A549 (cell line): ENCODE measurements around the gene TBX1. TPM values are rescaled to one million over a fixed set of nuclear protein-coding genes. Genes with fewer than 3 reads are reported as not detected.
A peak's percentile ranks its signal among the peaks of the same experiment; 100 is the strongest.

Experiments
- ATAC-seq, 2 experiments: fragments of 200-7000 bp in 1 of 2; fragments of >200 bp in 1 of 2; cut with Nextera tagmentation in 1 of 2; cut with Tn5 transposase in 1 of 2; 3 replicates each; pipeline versions ENCODE4 v1.8.0 to v1.9.1; 2018 to 2020; ENCODE audit warnings: mild to moderate bottlenecking in 1 of 2, moderate library complexity in 1 of 2
- CTCF ChIA-PET: fragments of 300-600 bp; sonication (Branson Sonifier 250); formaldehyde crosslinking; extraction: SDS; loops from one replicate; lab custom pipeline; 2021; ENCODE audit warnings: antibody characterized with exemption, inconsistent platforms; lab: Yijun Ruan, JAX
- POLR2A ChIA-PET: fragments of 350-600 bp; formaldehyde crosslinking; extraction: SDS; loops from one replicate; lab custom pipeline; 2021; ENCODE audit warnings: antibody characterized with exemption, inconsistent platforms; lab: Yijun Ruan, JAX
- DNase-seq, 2 experiments: peaks; one replicate each; pipeline versions ENCODE4 v3.0.0 to v3.0.0-alpha.2; 2011 to 2016; ENCODE audit warnings: low read depth in 1 of 2, low spot score in 1 of 2
- FAIRE-seq: peaks from 2 replicates; lab custom pipeline; 2011; peaks lifted over from hg19 to GRCh38; lab: Jason Lieb, UNC
- H3K27ac ChIP-seq, 2 experiments: fragments of >200 bp; sonication (Bioruptor Twin); formaldehyde crosslinking; 3 replicates each; pipeline ENCODE4 v1.5.1; 2016 to 2017
- H3K4me1 ChIP-seq: fragments of >200 bp; sonication (Bioruptor Twin); formaldehyde crosslinking; 3 replicates; pipeline ENCODE4 v1.6.1; 2016
- H3K4me2 ChIP-seq: fragments of >200 bp; sonication (Bioruptor Twin); formaldehyde crosslinking; 3 replicates; pipeline ENCODE4 v1.6.1; 2016
- H3K4me3 ChIP-seq: fragments of >200 bp; sonication (Bioruptor Twin); formaldehyde crosslinking; 3 replicates; pipeline ENCODE4 v1.5.1; 2016
- H3K9me3 ChIP-seq: fragments of >200 bp; sonication (Bioruptor Twin); formaldehyde crosslinking; 3 replicates; pipeline ENCODE4 v1.6.1; 2016
- ATOH8 ChIP-seq: fragments of 250-450 bp; sonication (Bioruptor Pico); IDR thresholded peaks from 2 replicates; pipeline ENCODE4 v1.5.0; 2020; ENCODE audit warnings: low read depth, mild to moderate bottlenecking, moderate library complexity
- BCL3 ChIP-seq: fragments of >200 bp; sonication (Bioruptor Twin); formaldehyde crosslinking; IDR thresholded peaks from 3 replicates; pipeline ENCODE4 v1.6.1; 2016
- CEBPB ChIP-seq, 2 experiments: fragments of >200 bp in 1 of 2; sonication (Bioruptor Twin) in 1 of 2; formaldehyde crosslinking in 1 of 2; IDR thresholded peaks; 2 replicates each; pipeline ENCODE4 v1.6.1; 2012 to 2016
- CHD4 ChIP-seq: fragments of 200-600 bp; sonication (generic); IDR thresholded peaks from 2 replicates; pipeline ENCODE4 v1.6.1; 2016; ENCODE audit warnings: antibody characterized with exemption, mild to moderate bottlenecking, borderline replicate concordance
- CTCF ChIP-seq: fragments of >200 bp; sonication (Bioruptor Twin); formaldehyde crosslinking; IDR thresholded peaks from 3 replicates; pipeline ENCODE4 v1.5.1; 2016
- EP300 ChIP-seq, 2 experiments: fragments of >200 bp; sonication (Bioruptor Twin); formaldehyde crosslinking; IDR thresholded peaks; 2 replicates in 1 of 2; 3 replicates in 1 of 2; pipeline ENCODE4 v1.6.1; 2016 to 2017
- ESRRA ChIP-seq: fragments of 150-350 bp; IDR thresholded peaks from 2 replicates; pipeline ENCODE4 v1.6.1; 2014; ENCODE audit warnings: mild to moderate bottlenecking, low read length, borderline replicate concordance
- FOSL2 ChIP-seq, 2 experiments: fragments of 450-650 bp in 1 of 2; fragments of >200 bp in 1 of 2; sonication (Bioruptor Twin) in 1 of 2; formaldehyde crosslinking; IDR thresholded peaks; 2 replicates each; pipeline versions ENCODE4 v1.5.0 to v1.6.1; 2016 to 2020; ENCODE audit warnings: mild to moderate bottlenecking in 1 of 2, moderate library complexity in 1 of 2
- GATA3 ChIP-seq: IDR thresholded peaks from 2 replicates; pipeline ENCODE4 v1.6.1; 2012; ENCODE audit warnings: borderline replicate concordance
- HDAC2 ChIP-seq: fragments of 200-600 bp; sonication (generic); IDR thresholded peaks from 2 replicates; pipeline ENCODE4 v1.6.1; 2016
- HES2 ChIP-seq: fragments of >200 bp; sonication (Bioruptor Twin); formaldehyde crosslinking; IDR thresholded peaks from 2 replicates; pipeline ENCODE4 v1.6.1; 2016
- HEYL ChIP-seq: fragments of 250-450 bp; sonication (Bioruptor Pico); IDR thresholded peaks from 2 replicates; pipeline ENCODE4 v1.8.0; 2021; ENCODE audit warnings: mild to moderate bottlenecking, moderate library complexity
- HOXA7 ChIP-seq: fragments of 250-450 bp; sonication (Bioruptor Pico); IDR thresholded peaks from 2 replicates; pipeline ENCODE4 v1.5.0; 2020; ENCODE audit warnings: mild to moderate bottlenecking, moderate library complexity
- HOXB13 ChIP-seq: fragments of 250-450 bp; sonication (Bioruptor Pico); IDR thresholded peaks from 2 replicates; pipeline ENCODE4 v1.5.0; 2020; ENCODE audit warnings: low read depth, mild to moderate bottlenecking, moderate library complexity
- JUN ChIP-seq, 2 experiments: fragments of >200 bp; sonication (Bioruptor Twin); formaldehyde crosslinking; IDR thresholded peaks; 2 replicates in 1 of 2; 3 replicates in 1 of 2; pipeline ENCODE4 v1.6.1; 2016 to 2017
- MAZ ChIP-seq: fragments of 150-350 bp; IDR thresholded peaks from 2 replicates; pipeline ENCODE4 v1.6.1; 2014; ENCODE audit warnings: antibody characterized with exemption, low read depth, low read length, borderline replicate concordance
- POLR2A ChIP-seq: IDR thresholded peaks from 2 replicates; pipeline ENCODE4 v1.6.1; 2012; ENCODE audit warnings: mild to moderate bottlenecking, low read length
- RARB ChIP-seq: fragments of 250-450 bp; sonication (Bioruptor Pico); IDR thresholded peaks from 2 replicates; pipeline ENCODE4 v1.8.0; 2021; ENCODE audit warnings: mild to moderate bottlenecking, moderate library complexity
- REST ChIP-seq: fragments of 200-600 bp; sonication (generic); IDR thresholded peaks from 2 replicates; pipeline ENCODE4 v1.6.1; 2016; ENCODE audit warnings: antibody characterized with exemption, mild to moderate bottlenecking, moderate library complexity
- TFCP2L1 ChIP-seq: fragments of 250-450 bp; sonication (Bioruptor Pico); IDR thresholded peaks from 2 replicates; pipeline ENCODE4 v1.5.0; 2021; ENCODE audit warnings: mild to moderate bottlenecking
- ZSCAN20 ChIP-seq: fragments of 250-450 bp; sonication (Bioruptor Pico); IDR thresholded peaks from 2 replicates; pipeline ENCODE4 v1.8.0; 2022; ENCODE audit warnings: mild to moderate bottlenecking, moderate library complexity
- WGBS: methylation state at CpG from one replicate; pipeline ENCODE4 v1.1.6; 2017; ENCODE audit errors: missing lambda C conversion rate; 5-methylcytosine and 5-hydroxymethylcytosine counted together
- polyA minus RNA-seq: library from RNA; depleted of rRNA, polyadenylated mRNA; stranded (reverse); fragments of >200 nt; gene quantifications from 2 replicates; pipeline ENCODE4 v1.2.3, GENCODE V29; 2011; rRNA and poly(A)+ RNA removed
- polyA plus RNA-seq, 4 experiments: library from polyadenylated mRNA; depleted of rRNA in 3 of 4; stranded (reverse); fragments of >200 nt; fragmentation: RNase III in 1 of 4; extraction: RNeasy Plus Mini Kit Qiagen cat#74134 plus additional on column Dnase treatment in 1 of 4; gene quantifications; 2 replicates in 3 of 4; 3 replicates in 1 of 4; pipeline ENCODE4 v1.2.3, GENCODE V29; 2011 to 2017

TBX1 gene
- 0.30 and 0.66 TPM in 2 replicates for polyA plus RNA-seq (2011; rRNA removed)
- polyA plus RNA-seq (2012; cell fraction: cytosol; rRNA removed) = 2.2 and 3.6 TPM in 2 replicates
- 9.3 and 10.3 TPM in 2 replicates for polyA plus RNA-seq (2012; cell fraction: nucleus; rRNA removed)
- polyA plus RNA-seq (2017; fragmentation: RNase III; extraction: RNeasy Plus Mini Kit Qiagen cat#74134 plus additional on column Dnase treatment) = 2.8 to 3.0 TPM (median 2.9 TPM) in 3 replicates
- polyA minus RNA-seq = 0.95 and 1.8 TPM in 2 replicates

GRCh38 chr22:19760058-19760950, at the start of gene TBX1:
TSS of gene TBX1 (plus strand) at chr22:19760778. CDS start at chr22:19760844, 66 bp downstream.
- CTCF ChIA-PET = interaction anchor here (6.2 kb wide), 1 partner anchor 152 kb away, joined by 62 read pairs; no protein-coding TSS in a partner anchor
- H3K9me3 ChIP-seq = no peaks in the 10 kb centered on the region
- peak within 1 kb of the TSS; percentile 36 for H3K4me3 ChIP-seq
- H3K4me1 ChIP-seq = peaks cover 4% of the 10 kb centered on the region; the same call in 1 of the 3 replicates
- TF ChIP-seq ESRRA = no peak
- no peak for TF ChIP-seq HOXA7 (CRISPR knock-in tag)
- TF ChIP-seq CHD4 = no peak
- TF ChIP-seq EP300 (IDR thresholded peaks at IDR 0.05) = no peak
- no peak for TF ChIP-seq TFCP2L1 (CRISPR knock-in tag)
- peak; percentile 63 for TF ChIP-seq POLR2A
- H3K4me2 ChIP-seq = peak within 1 kb of the TSS; percentile 59
- DNase-seq (no peak), FAIRE-seq (no peak), ATAC-seq (no peak)
- H3K27ac ChIP-seq = peak within 1 kb of the TSS; percentile 65 to 90
- 20% methylated on average over 25 of the region's 79 CpGs for WGBS
- POLR2A ChIA-PET = no interaction called here

GRCh38 chr22:19713245-19713644, 47.3 kb upstream of the TBX1 start:
- Histone ChIP-seq H3K4me2 (no peak overlapping the region), H3K27ac (no peak overlapping the region), H3K4me3 (no peak overlapping the region), H3K4me1 (peaks cover 5% of the 10 kb centered on the region; the same call in 1 of the 3 replicates), H3K9me3 (no peaks in the 10 kb centered on the region)
- ChIA-PET POLR2A (no interaction called here), CTCF (interaction anchor here (1.2 kb wide), 1 partner anchor 11 kb away, joined by 3 read pairs; no protein-coding TSS in a partner anchor)
- no peak for TF ChIP-seq HOXB13 (CRISPR knock-in tag)
- no peak for TF ChIP-seq ZSCAN20
- TF ChIP-seq JUN (IDR thresholded peaks at IDR 0.05) = no peak
- TF ChIP-seq HDAC2 = no peak
- no peak for TF ChIP-seq BCL3
- TF ChIP-seq MAZ = no peak
- TF ChIP-seq ATOH8 = no peak
- ATAC-seq (no peak), FAIRE-seq (no peak), DNase-seq (no peak)
- 92% methylated on average over 9 of the region's 13 CpGs for WGBS

- Histone ChIP-seq H3K4me1 (peaks cover 8% of the 10 kb centered on the region; the same call in 1 of the 3 replicates), H3K9me3 (no peaks in the 10 kb centered on the region), H3K4me2 (peak overlapping the region; percentile 99), H3K27ac (peak overlapping the region; percentile 62 to 90), H3K4me3 (peak overlapping the region; percentile 63)
- FAIRE-seq (no peak), DNase-seq (no peak), ATAC-seq (peak; percentile 19 to 45; a peak in 4 of 6 replicates)
- 82% methylated on average over 14 of the region's 38 CpGs for WGBS
- POLR2A ChIA-PET = no interaction called here
- TF ChIP-seq MAZ (no peak), REST (no peak), TFCP2L1 (CRISPR knock-in tag) (no peak), GATA3 (no peak), CTCF (no peak), ATOH8 (no peak), HES2 (no peak), HEYL (CRISPR knock-in tag) (no peak), FOSL2 (IDR thresholded peaks at IDR 0.05) (no peak), FOSL2 (CRISPR knock-in tag; IDR thresholded peaks at IDR 0.05) (no peak), CEBPB (IDR thresholded peaks at IDR 0.05) (no peak), RARB (CRISPR knock-in tag) (no peak)
- CTCF ChIA-PET = no interaction called here
Observed at GRCh38 chr22:19713650-19714311, 46.8 kb upstream of the TBX1 start.
